Activated CD4-positive, alpha-beta T cell treated with anti-CD3 and anti-CD28 coated beads for 1 hour (primary cell): ENCODE results near the gene TCP11L1.
"Not testable (repeated sequence)": the region's sequence is repeated elsewhere in the genome, so short reads cannot be mapped to it uniquely, and the experiment has no call there.

ENCODE experiments used
- DNase-seq: peaks from one replicate; pipeline ENCODE4 v3.0.0-alpha.2; 2020

Gene TCP11L1

GRCh38 chr11:33068611-33069340 lies 29.4 kb downstream of the TCP11L1 start:
- DNase-seq, result no peak

- DNase-seq, result no peak
Measured at GRCh38 chr11:33072465-33072864, 33.1 kb downstream of the TCP11L1 start.

GRCh38 chr11:33083918-33084317 lies 44.5 kb downstream of the TCP11L1 start:
- DNase-seq, result no peak

- DNase-seq, result no peak
Measured at GRCh38 chr11:33086017-33086416, 46.6 kb downstream of the TCP11L1 start.

GRCh38 chr11:33089776-33090175 lies 50.4 kb downstream of the TCP11L1 start:
- DNase-seq, result no peak

GRCh38 chr11:33094157-33094556 lies 54.8 kb downstream of the TCP11L1 start:
- DNase-seq, result no peak

GRCh38 chr11:33103836-33104235 lies 64.5 kb downstream of the TCP11L1 start:
- DNase-seq, result no peak

- no peak for DNase-seq
Measured at GRCh38 chr11:33109294-33109895, 70.0 kb downstream of the TCP11L1 start.

GRCh38 chr11:33110083-33110482 lies 70.7 kb downstream of the TCP11L1 start:
- DNase-seq, result no peak

GRCh38 chr11:33116535-33116934 lies 77.2 kb downstream of the TCP11L1 start:
- no peak for DNase-seq

- not testable (repeated sequence) for DNase-seq
Measured at GRCh38 chr11:33122696-33123095, 83.3 kb downstream of the TCP11L1 start.
